ENCODE measurements around the gene RYR2. TPM values are rescaled to one million over a fixed set of nuclear protein-coding genes. Genes with fewer than 3 reads are reported as not detected.

RYR2 gene
- total and polyA plus RNA-seq, 8 donors = 0.25 to 33.5 (median 2.5) TPM

DNA sequence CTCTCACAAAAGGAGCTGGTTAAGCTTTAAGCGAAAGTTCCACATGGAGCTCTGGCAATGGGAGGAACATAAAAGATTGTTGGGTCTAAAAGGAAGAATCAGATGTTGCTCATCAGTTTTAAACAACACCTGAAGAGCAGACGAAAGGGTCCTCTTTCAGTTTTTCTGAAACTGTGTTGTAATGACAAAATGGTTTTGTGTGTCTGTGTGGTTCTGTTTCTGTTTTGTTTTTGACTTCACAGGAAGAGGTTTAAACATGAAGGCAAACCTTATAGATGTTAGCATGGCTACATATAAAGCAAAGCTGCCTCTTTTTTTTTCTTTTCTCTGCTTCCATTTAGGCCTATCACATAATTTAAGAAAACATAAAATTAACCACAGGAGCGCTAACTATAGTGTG lies 712.6 kb downstream of the RYR2 start:
- H3K27ac ChIP-seq = no peak overlapping the region
- TF ChIP-seq, protein P1, sequence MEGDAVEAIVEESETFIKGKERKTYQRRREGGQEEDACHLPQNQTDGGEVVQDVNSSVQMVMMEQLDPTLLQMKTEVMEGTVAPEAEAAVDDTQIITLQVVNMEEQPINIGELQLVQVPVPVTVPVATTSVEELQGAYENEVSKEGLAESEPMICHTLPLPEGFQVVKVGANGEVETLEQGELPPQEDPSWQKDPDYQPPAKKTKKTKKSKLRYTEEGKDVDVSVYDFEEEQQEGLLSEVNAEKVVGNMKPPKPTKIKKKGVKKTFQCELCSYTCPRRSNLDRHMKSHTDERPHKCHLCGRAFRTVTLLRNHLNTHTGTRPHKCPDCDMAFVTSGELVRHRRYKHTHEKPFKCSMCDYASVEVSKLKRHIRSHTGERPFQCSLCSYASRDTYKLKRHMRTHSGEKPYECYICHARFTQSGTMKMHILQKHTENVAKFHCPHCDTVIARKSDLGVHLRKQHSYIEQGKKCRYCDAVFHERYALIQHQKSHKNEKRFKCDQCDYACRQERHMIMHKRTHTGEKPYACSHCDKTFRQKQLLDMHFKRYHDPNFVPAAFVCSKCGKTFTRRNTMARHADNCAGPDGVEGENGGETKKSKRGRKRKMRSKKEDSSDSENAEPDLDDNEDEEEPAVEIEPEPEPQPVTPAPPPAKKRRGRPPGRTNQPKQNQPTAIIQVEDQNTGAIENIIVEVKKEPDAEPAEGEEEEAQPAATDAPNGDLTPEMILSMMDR (IDR thresholded peaks at IDR 0.05) = no peak
- no peak for TF ChIP-seq POLR2A (IDR thresholded peaks at IDR 0.05)
- DNase-seq = no peak
- no peaks in the 10 kb centered on the region for H3K27me3 ChIP-seq
- H3K36me3 ChIP-seq = no peaks in the 10 kb centered on the region
- peaks cover 0 to 20% (median 0%) of the 10 kb centered on the region in 4 donors for H3K4me1 ChIP-seq
- WGBS, 5 donors = 88 to 93% (median 90%) methylated on average over 3 of the region's 3 CpGs
- intact Hi-C loops (cut with DNase I; ENCODE audit: low total_unique reads) = no loop called here
- no peaks in the 10 kb centered on the region for H3K9me3 ChIP-seq
- no peak overlapping the region for H3K4me3 ChIP-seq

DNA sequence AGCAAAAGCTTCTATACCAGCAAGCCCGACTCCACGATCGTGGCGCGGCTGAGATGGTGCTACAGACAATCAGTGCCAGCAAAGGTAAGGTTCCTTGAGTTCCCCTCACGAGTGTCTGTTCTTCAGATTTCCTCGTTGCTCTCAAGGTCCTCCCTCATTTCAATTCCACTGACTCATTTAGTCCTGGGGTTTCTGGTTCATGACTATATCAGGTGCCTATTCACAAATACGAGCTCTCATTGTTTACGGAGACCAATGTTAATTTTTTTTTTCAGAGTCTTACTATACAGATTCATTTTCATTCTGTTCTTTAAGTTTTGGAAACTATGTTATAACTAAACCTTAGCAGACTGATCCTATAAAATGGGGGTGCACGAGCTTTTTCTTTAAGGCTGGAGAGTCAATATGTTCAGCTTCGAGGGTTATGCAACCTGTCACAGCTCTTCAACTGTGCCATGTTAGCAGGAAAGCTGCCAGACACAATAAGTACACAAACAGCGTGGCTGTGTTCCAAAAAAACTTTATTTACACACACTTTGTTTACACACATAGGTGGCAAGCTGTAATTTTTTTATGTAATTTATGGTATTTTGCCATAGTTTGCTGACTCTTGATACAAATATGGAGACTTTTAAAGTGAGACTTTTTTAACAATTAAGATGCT lies 714.5 kb downstream of the RYR2 start:
- DNase-seq = peak in 1 of 2 donors; percentile 32
- TF ChIP-seq POLR2A (IDR thresholded peaks at IDR 0.05) = no peak
- no peak for TF ChIP-seq POLR2AphosphoS5 (IDR thresholded peaks at IDR 0.05)
- no peak for TF ChIP-seq EP300 (IDR thresholded peaks at IDR 0.05)
- TF ChIP-seq, protein P1 (IDR thresholded peaks at IDR 0.05) = no peak
- H3K36me3 ChIP-seq = no peaks in the 10 kb centered on the region
- no peaks in the 10 kb centered on the region for H3K27me3 ChIP-seq
- no peak overlapping the region for H3K27ac ChIP-seq
- peaks cover 0 to 12% (median 3%) of the 10 kb centered on the region in 4 donors for H3K4me1 ChIP-seq
- WGBS, 5 donors = 57 to 74% (median 70%) methylated on average over 12 of the region's 12 CpGs
- no peak overlapping the region for H3K4me3 ChIP-seq
- H3K9me3 ChIP-seq = no peaks in the 10 kb centered on the region
- intact Hi-C loops (cut with DNase I; ENCODE audit: low total_unique reads) = no loop called here

DNA sequence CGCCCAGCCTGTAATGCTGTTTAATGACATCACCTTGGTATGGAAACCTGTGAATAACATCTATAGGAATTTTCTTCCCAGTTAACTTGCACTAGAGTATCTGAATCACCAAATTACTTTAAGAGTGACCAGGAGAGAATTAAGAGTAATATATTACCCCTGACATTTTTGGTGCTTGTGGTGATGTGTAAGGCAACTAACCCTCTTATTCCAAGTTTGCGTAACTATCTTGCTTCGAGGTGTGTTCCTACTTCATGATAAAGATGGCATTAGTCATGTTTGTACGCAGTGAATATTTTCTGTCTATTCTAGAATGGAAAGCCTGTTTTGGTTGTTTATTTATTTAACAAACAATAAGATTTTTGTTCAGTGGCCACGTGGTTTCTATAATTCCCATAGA lies 717.4 kb downstream of the RYR2 start:
- Histone ChIP-seq H3K27ac (no peak overlapping the region), H3K4me1 (peaks cover 0 to 7% (median 0%) of the 10 kb centered on the region in 4 donors), H3K9me3 (no peaks in the 10 kb centered on the region), H3K27me3 (no peaks in the 10 kb centered on the region), H3K4me3 (no peak overlapping the region), H3K36me3 (no peaks in the 10 kb centered on the region)
- intact Hi-C loops (cut with DNase I; ENCODE audit: low total_unique reads) = no loop called here
- DNase-seq = no peak
- WGBS, 5 donors = 60 to 67% (median 64%) methylated on average over 5 of the region's 5 CpGs
- TF ChIP-seq, protein P1 (IDR thresholded peaks at IDR 0.05) = no peak
- no peak for TF ChIP-seq EP300 (IDR thresholded peaks at IDR 0.05)
- TF ChIP-seq POLR2A (IDR thresholded peaks at IDR 0.05) = no peak
- no peak for TF ChIP-seq POLR2AphosphoS5 (IDR thresholded peaks at IDR 0.05)

DNA sequence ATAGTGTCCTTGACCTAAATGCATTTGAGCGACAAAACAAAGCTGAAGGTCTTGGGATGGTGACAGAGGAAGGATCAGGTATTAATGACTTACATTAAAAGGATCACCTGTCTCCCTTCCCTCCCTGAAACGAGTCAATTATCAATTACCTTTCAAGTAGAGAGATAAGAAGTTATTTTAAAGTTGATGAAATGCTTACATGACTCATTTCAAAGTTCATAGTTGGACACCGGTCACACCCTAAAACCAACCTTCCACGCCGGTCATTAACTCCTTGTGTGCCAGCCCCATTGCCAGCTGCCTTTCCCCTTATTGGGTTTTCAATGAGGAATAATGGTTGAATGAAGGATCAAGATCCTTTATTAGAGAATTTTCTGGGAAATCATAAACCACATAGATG lies 719.0 kb downstream of the RYR2 start:
- Histone ChIP-seq H3K4me3 (no peak overlapping the region), H3K9me3 (no peaks in the 10 kb centered on the region), H3K27ac (no peak overlapping the region), H3K27me3 (no peaks in the 10 kb centered on the region), H3K4me1 (peaks cover 0 to 7% (median 0%) of the 10 kb centered on the region in 4 donors), H3K36me3 (no peaks in the 10 kb centered on the region)
- intact Hi-C loops (cut with DNase I; ENCODE audit: low total_unique reads) = no loop called here
- WGBS, 5 donors = 22 to 40% (median 25%) methylated on average over 5 of the region's 5 CpGs
- peak in 1 of 2 donors; percentile 49 for DNase-seq
- TF ChIP-seq POLR2A (IDR thresholded peaks at IDR 0.05) (no peak), EP300 (IDR thresholded peaks at IDR 0.05) (no peak), POLR2AphosphoS5 (IDR thresholded peaks at IDR 0.05) (no peak)
- TF ChIP-seq, protein P1 (IDR thresholded peaks at IDR 0.05) = no peak
